K562 (cell line): ENCODE data around the gene SZT2. TPM values are rescaled to one million over a fixed set of nuclear protein-coding genes. Genes with fewer than 3 reads are reported as not detected.

Experiments used
- CBFA2T2 ChIP-seq: fragments of 450-650 bp; conservative IDR thresholded peaks from 2 replicates; pipeline ENCODE4 v1.6.1; 2017; ENCODE audit warnings: mild to moderate bottlenecking
- ERF ChIP-seq: fragments of 450-650 bp; formaldehyde crosslinking; IDR thresholded peaks from 2 replicates; pipeline ENCODE4 v1.4.0; 2020; ENCODE audit warnings: mild to moderate bottlenecking, mixed read lengths
- GABPA ChIP-seq: fragments of 200-800 bp; sonication (Bioruptor generic); conservative IDR thresholded peaks from 2 replicates; pipeline ENCODE4 v1.6.1; 2016; ENCODE audit warnings: low read depth, missing genetic modification characterization, missing compliant biosample characterization
- HNRNPH1 ChIP-seq: fragments of 200-400 bp; formaldehyde crosslinking; optimal IDR thresholded peaks from 2 replicates; pipeline ENCODE3; 2017; ENCODE audit warnings: low read depth, mild to moderate bottlenecking, low read length, moderate library complexity
- RCOR1 ChIP-seq, 2 experiments: IDR thresholded peaks; 2 replicates each; pipeline ENCODE4 v1.6.1; 2012; ENCODE audit warnings: low read depth in 2 of 2, low read length in 2 of 2, borderline replicate concordance in 1 of 2, improper control_type of control experiment in 1 of 2
- RHOXF2B ChIP-seq: fragments of 250-450 bp; sonication (Bioruptor Pico); conservative IDR thresholded peaks from 2 replicates; pipeline ENCODE4 v1.5.1; 2021
- TCF3 ChIP-seq: sonication (generic); formaldehyde crosslinking; IDR thresholded peaks from 2 replicates; pipeline ENCODE4 v1.4.0; 2020; ENCODE audit warnings: mild to moderate bottlenecking, missing genetic modification reagents
- ZC3H4 ChIP-seq: sonication (generic); formaldehyde crosslinking; IDR thresholded peaks from 2 replicates; pipeline ENCODE4 v1.9.0; 2021; ENCODE audit warnings: missing genetic modification reagents, borderline replicate concordance
- ZNF57 ChIP-seq: fragments of 450-650 bp; formaldehyde crosslinking; IDR thresholded peaks from 2 replicates; pipeline ENCODE4 v1.4.0; 2020; ENCODE audit warnings: mild to moderate bottlenecking, moderate library complexity
- polyA plus RNA-seq, 8 experiments: library from polyadenylated mRNA; depleted of rRNA in 4 of 8; stranded (reverse) in 5 of 8; unstranded in 3 of 8; fragments of >200 nt; fragmentation: Nextera tagmentation in 2 of 8; fragmentation: Illumina TruSeq in 1 of 8; extraction: Ambion mirVana in 2 of 8; extraction: Trizol in 1 of 8; gene quantifications; 2 replicates each; pipeline versions ENCODE4 v1.2.1 to v1.2.3, GENCODE V29; 2011 to 2014; ENCODE audit warnings: inconsistent platforms in 1 of 8, missing spikeins in 1 of 8
- total RNA-seq, 7 experiments: library from RNA; depleted of rRNA in 6 of 7; stranded (reverse); fragments of >200 nt in 6 of 7; fragmentation: Illumina TruSeq in 2 of 7; extraction: Trizol in 2 of 7; gene quantifications; 2 replicates each; pipeline versions ENCODE4 v1.2.1 to v1.2.3, GENCODE V29; 2011 to 2021; ENCODE audit warnings: low replicate concordance in 1 of 7
- TF ChIP-seq, protein P1 (sequence below): IDR thresholded peaks from 2 replicates; pipeline ENCODE4 v1.6.1; 2012; ENCODE audit warnings: low read depth, low read length, improper control_type of control experiment, borderline replicate concordance
- TF ChIP-seq, protein P2 (sequence below): fragments of 450-650 bp; IDR thresholded peaks from 2 replicates; pipeline ENCODE4 v1.6.1; 2016; ENCODE audit warnings: mild to moderate bottlenecking
- TF ChIP-seq, protein P3 (sequence below): fragments of 200-400 bp; formaldehyde crosslinking; IDR thresholded peaks from 2 replicates; pipeline ENCODE4 v1.6.1; 2017; ENCODE audit warnings: mild to moderate bottlenecking, low read depth, low read length, moderate library complexity
- TF ChIP-seq, protein P4 (sequence below): fragments of 450-650 bp; IDR thresholded peaks from 2 replicates; pipeline ENCODE4 v1.6.1; 2016; ENCODE audit warnings: low read depth

Gene SZT2
- total and polyA plus RNA-seq, 9 of the 15 experiments (the other 6 are each of a cell fraction or from before 2014, with no cell fraction given) = 0.88 to 31.0 (median 12.8) TPM

DNA sequence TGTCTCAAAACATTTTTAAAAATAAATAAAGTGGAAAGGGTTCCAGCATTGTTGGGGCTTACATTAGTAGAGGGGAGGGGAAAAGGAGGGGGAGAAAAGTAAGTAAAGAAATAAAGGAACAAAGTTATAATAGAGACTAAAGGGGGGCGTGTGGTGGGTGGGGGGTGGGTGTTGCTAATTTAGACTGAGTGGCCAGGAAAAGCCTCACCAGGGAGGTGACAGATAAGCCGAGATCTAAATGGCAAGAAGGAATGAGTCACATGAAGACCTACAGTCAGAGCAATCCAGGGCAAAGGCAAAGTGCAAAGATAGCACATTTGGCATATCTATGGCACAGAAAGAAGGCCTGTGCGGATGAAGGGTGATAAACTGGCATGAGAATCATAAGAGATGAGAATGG is 44.6 kb upstream of the SZT2 start (continued):
- TF ChIP-seq ERF (no peak), RCOR1 (IDR thresholded peaks at IDR 0.05; ENCODE audit: borderline replicate concordance in 1 of 2, low read depth in 2 of 2, low read length in 2 of 2) (peak in 1 of 2 experiments; percentile 36; a peak in 1 of 4 replicates), ZNF57 (CRISPR knock-in tag) (no peak), GABPA (tag) (no peak), TCF3 (CRISPR knock-in tag) (peak; percentile 84), RHOXF2B (CRISPR knock-in tag) (no peak), CBFA2T2 (peak; percentile 87), HNRNPH1 (no peak), ZC3H4 (CRISPR knock-in tag) (no peak)
- TF ChIP-seq, protein P1, sequence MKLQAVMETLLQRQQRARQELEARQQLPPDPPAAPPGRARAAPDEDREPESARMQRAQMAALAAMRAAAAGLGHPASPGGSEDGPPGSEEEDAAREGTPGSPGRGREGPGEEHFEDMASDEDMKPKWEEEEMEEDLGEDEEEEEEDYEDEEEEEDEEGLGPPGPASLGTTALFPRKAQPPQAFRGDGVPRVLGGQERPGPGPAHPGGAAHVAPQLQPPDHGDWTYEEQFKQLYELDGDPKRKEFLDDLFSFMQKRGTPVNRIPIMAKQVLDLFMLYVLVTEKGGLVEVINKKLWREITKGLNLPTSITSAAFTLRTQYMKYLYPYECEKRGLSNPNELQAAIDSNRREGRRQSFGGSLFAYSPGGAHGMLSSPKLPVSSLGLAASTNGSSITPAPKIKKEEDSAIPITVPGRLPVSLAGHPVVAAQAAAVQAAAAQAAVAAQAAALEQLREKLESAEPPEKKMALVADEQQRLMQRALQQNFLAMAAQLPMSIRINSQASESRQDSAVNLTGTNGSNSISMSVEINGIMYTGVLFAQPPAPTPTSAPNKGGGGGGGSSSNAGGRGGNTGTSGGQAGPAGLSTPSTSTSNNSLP = no peak
- TF ChIP-seq, protein P2, sequence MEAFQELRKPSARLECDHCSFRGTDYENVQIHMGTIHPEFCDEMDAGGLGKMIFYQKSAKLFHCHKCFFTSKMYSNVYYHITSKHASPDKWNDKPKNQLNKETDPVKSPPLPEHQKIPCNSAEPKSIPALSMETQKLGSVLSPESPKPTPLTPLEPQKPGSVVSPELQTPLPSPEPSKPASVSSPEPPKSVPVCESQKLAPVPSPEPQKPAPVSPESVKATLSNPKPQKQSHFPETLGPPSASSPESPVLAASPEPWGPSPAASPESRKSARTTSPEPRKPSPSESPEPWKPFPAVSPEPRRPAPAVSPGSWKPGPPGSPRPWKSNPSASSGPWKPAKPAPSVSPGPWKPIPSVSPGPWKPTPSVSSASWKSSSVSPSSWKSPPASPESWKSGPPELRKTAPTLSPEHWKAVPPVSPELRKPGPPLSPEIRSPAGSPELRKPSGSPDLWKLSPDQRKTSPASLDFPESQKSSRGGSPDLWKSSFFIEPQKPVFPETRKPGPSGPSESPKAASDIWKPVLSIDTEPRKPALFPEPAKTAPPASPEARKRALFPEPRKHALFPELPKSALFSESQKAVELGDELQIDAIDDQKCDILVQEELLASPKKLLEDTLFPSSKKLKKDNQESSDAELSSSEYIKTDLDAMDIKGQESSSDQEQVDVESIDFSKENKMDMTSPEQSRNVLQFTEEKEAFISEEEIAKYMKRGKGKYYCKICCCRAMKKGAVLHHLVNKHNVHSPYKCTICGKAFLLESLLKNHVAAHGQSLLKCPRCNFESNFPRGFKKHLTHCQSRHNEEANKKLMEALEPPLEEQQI = no peak
- TF ChIP-seq, protein P3, sequence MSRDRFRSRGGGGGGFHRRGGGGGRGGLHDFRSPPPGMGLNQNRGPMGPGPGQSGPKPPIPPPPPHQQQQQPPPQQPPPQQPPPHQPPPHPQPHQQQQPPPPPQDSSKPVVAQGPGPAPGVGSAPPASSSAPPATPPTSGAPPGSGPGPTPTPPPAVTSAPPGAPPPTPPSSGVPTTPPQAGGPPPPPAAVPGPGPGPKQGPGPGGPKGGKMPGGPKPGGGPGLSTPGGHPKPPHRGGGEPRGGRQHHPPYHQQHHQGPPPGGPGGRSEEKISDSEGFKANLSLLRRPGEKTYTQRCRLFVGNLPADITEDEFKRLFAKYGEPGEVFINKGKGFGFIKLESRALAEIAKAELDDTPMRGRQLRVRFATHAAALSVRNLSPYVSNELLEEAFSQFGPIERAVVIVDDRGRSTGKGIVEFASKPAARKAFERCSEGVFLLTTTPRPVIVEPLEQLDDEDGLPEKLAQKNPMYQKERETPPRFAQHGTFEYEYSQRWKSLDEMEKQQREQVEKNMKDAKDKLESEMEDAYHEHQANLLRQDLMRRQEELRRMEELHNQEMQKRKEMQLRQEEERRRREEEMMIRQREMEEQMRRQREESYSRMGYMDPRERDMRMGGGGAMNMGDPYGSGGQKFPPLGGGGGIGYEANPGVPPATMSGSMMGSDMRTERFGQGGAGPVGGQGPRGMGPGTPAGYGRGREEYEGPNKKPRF = no peak
- TF ChIP-seq, protein P4, sequence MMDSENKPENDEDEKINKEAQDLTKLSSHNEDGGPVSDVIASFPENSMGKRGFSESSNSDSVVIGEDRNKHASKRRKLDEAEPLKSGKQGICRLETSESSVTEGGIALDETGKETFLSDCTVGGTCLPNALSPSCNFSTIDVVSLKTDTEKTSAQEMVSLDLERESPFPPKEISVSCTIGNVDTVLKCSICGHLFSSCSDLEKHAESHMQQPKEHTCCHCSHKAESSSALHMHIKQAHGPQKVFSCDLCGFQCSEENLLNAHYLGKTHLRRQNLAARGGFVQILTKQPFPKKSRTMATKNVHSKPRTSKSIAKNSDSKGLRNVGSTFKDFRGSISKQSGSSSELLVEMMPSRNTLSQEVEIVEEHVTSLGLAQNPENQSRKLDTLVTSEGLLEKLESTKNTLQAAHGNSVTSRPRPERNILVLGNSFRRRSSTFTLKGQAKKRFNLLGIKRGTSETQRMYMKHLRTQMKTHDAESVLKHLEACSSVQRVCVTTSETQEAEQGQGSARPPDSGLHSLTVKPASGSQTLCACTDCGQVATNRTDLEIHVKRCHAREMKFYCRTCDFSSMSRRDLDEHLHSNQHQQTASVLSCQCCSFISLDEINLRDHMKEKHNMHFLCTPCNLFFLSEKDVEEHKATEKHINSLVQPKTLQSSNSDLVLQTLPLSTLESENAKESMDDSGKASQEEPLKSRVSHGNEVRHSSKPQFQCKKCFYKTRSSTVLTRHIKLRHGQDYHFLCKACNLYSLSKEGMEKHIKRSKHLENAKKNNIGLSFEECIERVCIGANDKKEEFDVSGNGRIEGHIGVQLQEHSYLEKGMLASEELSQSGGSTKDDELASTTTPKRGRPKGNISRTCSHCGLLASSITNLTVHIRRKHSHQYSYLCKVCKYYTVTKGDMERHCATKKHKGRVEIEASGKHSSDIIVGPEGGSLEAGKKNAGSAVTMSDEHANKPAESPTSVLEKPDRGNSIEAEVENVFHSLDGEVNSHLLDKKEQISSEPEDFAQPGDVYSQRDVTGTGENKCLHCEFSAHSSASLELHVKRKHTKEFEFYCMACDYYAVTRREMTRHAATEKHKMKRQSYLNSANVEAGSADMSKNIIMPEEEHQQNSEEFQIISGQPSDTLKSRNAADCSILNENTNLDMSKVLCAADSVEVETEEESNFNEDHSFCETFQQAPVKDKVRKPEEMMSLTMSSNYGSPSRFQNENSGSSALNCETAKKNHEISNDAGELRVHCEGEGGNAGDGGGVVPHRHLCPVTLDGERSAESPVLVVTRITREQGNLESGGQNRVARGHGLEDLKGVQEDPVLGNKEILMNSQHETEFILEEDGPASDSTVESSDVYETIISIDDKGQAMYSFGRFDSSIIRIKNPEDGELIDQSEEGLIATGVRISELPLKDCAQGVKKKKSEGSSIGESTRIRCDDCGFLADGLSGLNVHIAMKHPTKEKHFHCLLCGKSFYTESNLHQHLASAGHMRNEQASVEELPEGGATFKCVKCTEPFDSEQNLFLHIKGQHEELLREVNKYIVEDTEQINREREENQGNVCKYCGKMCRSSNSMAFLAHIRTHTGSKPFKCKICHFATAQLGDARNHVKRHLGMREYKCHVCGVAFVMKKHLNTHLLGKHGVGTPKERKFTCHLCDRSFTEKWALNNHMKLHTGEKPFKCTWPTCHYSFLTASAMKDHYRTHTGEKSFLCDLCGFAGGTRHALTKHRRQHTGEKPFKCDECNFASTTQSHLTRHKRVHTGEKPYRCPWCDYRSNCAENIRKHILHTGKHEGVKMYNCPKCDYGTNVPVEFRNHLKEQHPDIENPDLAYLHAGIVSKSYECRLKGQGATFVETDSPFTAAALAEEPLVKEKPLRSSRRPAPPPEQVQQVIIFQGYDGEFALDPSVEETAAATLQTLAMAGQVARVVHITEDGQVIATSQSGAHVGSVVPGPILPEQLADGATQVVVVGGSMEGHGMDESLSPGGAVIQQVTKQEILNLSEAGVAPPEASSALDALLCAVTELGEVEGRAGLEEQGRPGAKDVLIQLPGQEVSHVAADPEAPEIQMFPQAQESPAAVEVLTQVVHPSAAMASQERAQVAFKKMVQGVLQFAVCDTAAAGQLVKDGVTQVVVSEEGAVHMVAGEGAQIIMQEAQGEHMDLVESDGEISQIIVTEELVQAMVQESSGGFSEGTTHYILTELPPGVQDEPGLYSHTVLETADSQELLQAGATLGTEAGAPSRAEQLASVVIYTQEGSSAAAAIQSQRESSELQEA = no peak
